ENCODE data around the gene LKAAEAR1. TPM values are rescaled to one million over a fixed set of nuclear protein-coding genes. Genes with fewer than 3 reads are reported as not detected.

The LKAAEAR1 gene
- total and polyA plus RNA-seq, 2 of the 4 experiments (the other 2 are of a cell fraction), result 0.21 TPM; not detected in 1

DNA sequence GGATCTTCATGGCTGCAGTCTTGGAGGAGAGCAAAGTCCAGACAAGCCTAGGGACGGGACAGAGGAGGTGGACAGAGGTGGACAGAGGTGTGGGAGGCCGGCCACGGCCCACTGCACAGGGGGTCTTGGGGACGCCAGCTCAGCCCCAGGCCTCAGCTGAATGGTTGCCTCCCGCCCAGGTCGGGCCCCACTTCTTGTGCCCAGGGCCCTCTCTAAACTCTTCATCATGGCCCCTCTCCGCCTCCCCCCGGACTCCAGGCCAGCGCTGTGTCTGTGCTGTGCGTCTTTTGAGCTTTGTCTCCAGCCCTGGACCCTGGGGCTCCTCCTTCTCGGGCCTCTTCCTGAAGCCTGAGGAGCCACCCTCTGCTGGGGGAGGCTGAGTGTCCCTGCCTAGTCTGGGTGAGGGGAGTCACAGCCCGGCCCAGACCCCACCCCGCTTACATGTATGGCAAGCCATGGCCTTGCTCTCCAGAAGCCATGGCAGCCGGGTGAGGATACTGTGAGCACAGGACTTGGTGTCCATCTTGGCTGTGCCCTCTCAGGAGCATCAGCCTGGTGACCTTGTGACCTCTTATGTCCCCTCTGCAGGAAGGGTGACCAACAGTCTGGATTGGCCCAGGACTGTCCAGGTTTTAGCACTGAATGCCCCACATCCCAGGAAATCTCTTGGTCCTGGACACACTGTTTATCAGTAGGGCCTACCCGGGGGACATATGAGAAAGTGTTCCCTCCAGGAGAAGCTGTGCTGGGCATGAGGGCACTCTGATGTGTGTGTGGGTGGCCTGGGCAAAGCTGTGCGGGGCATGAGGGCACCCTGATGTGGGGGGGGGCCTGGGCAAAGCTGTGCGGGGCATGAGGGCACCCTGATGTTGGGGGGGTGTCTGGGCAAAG, 32.6 kb upstream of the LKAAEAR1 start (continued):
- TF ChIP-seq, protein P1, sequence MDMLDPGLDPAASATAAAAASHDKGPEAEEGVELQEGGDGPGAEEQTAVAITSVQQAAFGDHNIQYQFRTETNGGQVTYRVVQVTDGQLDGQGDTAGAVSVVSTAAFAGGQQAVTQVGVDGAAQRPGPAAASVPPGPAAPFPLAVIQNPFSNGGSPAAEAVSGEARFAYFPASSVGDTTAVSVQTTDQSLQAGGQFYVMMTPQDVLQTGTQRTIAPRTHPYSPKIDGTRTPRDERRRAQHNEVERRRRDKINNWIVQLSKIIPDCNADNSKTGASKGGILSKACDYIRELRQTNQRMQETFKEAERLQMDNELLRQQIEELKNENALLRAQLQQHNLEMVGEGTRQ (IDR thresholded peaks at IDR 0.05; ENCODE audit: low read depth, low read length), result no peak

GRCh38 chr20:64116016-64116415, 31.8 kb upstream of the LKAAEAR1 start:
- TF ChIP-seq BHLHE40 (IDR thresholded peaks at IDR 0.05; ENCODE audit: low read depth, low read length), result no peak
- no peak for TF ChIP-seq CHD1 (IDR thresholded peaks at IDR 0.05; ENCODE audit: low read depth, low read length)
- no peak for TF ChIP-seq SMC3 (IDR thresholded peaks at IDR 0.05; ENCODE audit: low read depth, low read length)
- TF ChIP-seq MXI1 (IDR thresholded peaks at IDR 0.05; ENCODE audit: borderline replicate concordance, low read depth, low read length), result no peak
- TF ChIP-seq, protein P1 (IDR thresholded peaks at IDR 0.05; ENCODE audit: low read depth, low read length), result no peak
- TF ChIP-seq POLR2A (IDR thresholded peaks at IDR 0.05; ENCODE audit: low read depth, low read length), result no peak
- TF ChIP-seq MAZ (IDR thresholded peaks at IDR 0.05; ENCODE audit: borderline replicate concordance, low read depth, low read length), result no peak
- TF ChIP-seq RCOR1 (IDR thresholded peaks at IDR 0.05; ENCODE audit: insufficient replicate concordance, low read length), result no peak
- no peak for TF ChIP-seq RFX5 (IDR thresholded peaks at IDR 0.05; ENCODE audit: low read depth, low read length)
- TF ChIP-seq, protein P2, sequence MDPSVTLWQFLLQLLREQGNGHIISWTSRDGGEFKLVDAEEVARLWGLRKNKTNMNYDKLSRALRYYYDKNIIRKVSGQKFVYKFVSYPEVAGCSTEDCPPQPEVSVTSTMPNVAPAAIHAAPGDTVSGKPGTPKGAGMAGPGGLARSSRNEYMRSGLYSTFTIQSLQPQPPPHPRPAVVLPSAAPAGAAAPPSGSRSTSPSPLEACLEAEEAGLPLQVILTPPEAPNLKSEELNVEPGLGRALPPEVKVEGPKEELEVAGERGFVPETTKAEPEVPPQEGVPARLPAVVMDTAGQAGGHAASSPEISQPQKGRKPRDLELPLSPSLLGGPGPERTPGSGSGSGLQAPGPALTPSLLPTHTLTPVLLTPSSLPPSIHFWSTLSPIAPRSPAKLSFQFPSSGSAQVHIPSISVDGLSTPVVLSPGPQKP (IDR thresholded peaks at IDR 0.05; ENCODE audit: borderline replicate concordance, low read depth, low read length), result no peak
- no peak for TF ChIP-seq NFE2L2 (IDR thresholded peaks at IDR 0.05; ENCODE audit: low read depth, low read length)
- TF ChIP-seq MAFK (IDR thresholded peaks at IDR 0.05; ENCODE audit: low read depth, low read length), result no peak
- TF ChIP-seq RAD21 (IDR thresholded peaks at IDR 0.05; ENCODE audit: low read length), result no peak
- no peak for TF ChIP-seq FOS (IDR thresholded peaks at IDR 0.05; ENCODE audit: low read depth, low read length)
- no peak for ATAC-seq (ENCODE audit: low read depth)
- Histone ChIP-seq H3K18ac (ENCODE audit: low read depth, low read length) (no peak overlapping the region), H4K91ac (ENCODE audit: insufficient read depth, low read depth, low read length) (no peak overlapping the region), H2BK120ac (ENCODE audit: low read depth, low read length) (no peak overlapping the region), H3K23ac (ENCODE audit: low read depth, low read length) (no peak overlapping the region), H3K4ac (ENCODE audit: low read depth, low read length) (no peak overlapping the region), H4K5ac (ENCODE audit: low read depth, low read length) (no peak overlapping the region), H3K9ac (ENCODE audit: low read depth, low read length) (no peak overlapping the region), H3K4me1 (ENCODE audit: control insufficient read depth, insufficient read depth, low read length) (no peaks in the 10 kb centered on the region), H3K79me1 (ENCODE audit: low read depth in 1 of 2, low read length in 2 of 2) (no peaks in the 10 kb centered on the region), H3K27me3 (ENCODE audit: control insufficient read depth, insufficient read depth, low read length) (peaks cover 28% of the 10 kb centered on the region; the same call in 1 of the 2 replicates), H2AK5ac (ENCODE audit: low read depth, low read length) (no peak overlapping the region), H3K56ac (ENCODE audit: extremely low read depth, insufficient read depth, low read length) (no peak overlapping the region), H4K20me1 (ENCODE audit: insufficient read depth, low read length) (no peaks in the 10 kb centered on the region), H3K14ac (replicated peaks; ENCODE audit: low read depth, low read length) (no peak overlapping the region), H3K9me1 (ENCODE audit: insufficient read depth, low read length) (no peaks in the 10 kb centered on the region), H3K4me2 (ENCODE audit: low read depth, low read length) (no peak overlapping the region), H3K36me3 (ENCODE audit: control insufficient read depth, insufficient read depth, low read length) (no peaks in the 10 kb centered on the region), H4K8ac (ENCODE audit: low read depth in 2 of 2, low read length in 2 of 2) (no peak overlapping the region), H3K4me3 (ENCODE audit: insufficient read depth, low read depth, low read length) (no peak overlapping the region), H2BK5ac (ENCODE audit: low read depth, low read length, poor library complexity, severe bottlenecking) (no peak overlapping the region), H2AK9ac (replicated peaks; ENCODE audit: low read depth, low read length, poor library complexity) (no peak overlapping the region), H2AFZ (replicated peaks; ENCODE audit: low read length, poor library complexity) (no peak overlapping the region), H3K9me3 (ENCODE audit: control insufficient read depth, insufficient read depth, low read length) (no peaks in the 10 kb centered on the region), H2BK20ac (ENCODE audit: low read depth, low read length) (no peak overlapping the region), H2BK15ac (ENCODE audit: low read depth, low read length) (no peak overlapping the region), H3K27ac (ENCODE audit: insufficient read depth, low read length) (no peak overlapping the region)
- DNase-seq, result no peak
- 31% methylated on average over 3 of the region's 21 CpGs; no CpG with 5 or more reads in 1 of the 2 experiments for WGBS, 2 experiments (ENCODE audit: extremely low coverage in 2 of 2, insufficient read length in 1 of 2)
- ChIA-PET POLR2A (ENCODE audit: unreplicated experiment) (no interaction called here), CTCF (interaction anchor here (0.9 kb wide), 1 partner anchor 33 kb away, joined by 4 read pairs; no protein-coding TSS in a partner anchor)
- dilution Hi-C loops (cut with HindIII; ENCODE audit: low sequenced_read_pairs, unreplicated experiment) (no loop called here), in situ Hi-C loops (cut with MboI; ENCODE audit: low sequenced_read_pairs) (no loop called here), intact Hi-C loops (cut with micrococcal nuclease) (no loop called here)
- BruUV-seq (replicated peaks), result no TSS peak
